Measurements from ENCODE around the gene CFAP65. TPM values are rescaled to one million over a fixed set of nuclear protein-coding genes. Genes with fewer than 3 reads are reported as not detected.

CFAP65 gene
- total and polyA plus RNA-seq, 2 of the 13 experiments (the other 11 are each of a cell fraction or from before 2014, with no cell fraction given): 0.05 TPM; not detected in 1

GRCh38 chr2:219002395-219003266 lies 38.7 kb downstream of the CFAP65 start (continued):
- TF ChIP-seq KDM6A (CRISPR knock-in tag; IDR thresholded peaks at IDR 0.05; ENCODE audit: low read depth) (no peak), ZBTB14 (CRISPR knock-in tag; IDR thresholded peaks at IDR 0.05) (0 out of 2 replicates have a peak, but pooled peaks have one; percentile 27), ZNF724P (CRISPR knock-in tag; IDR thresholded peaks at IDR 0.05; ENCODE audit: borderline replicate concordance) (no peak), ZNF704 (CRISPR knock-in tag; IDR thresholded peaks at IDR 0.05; ENCODE audit: borderline replicate concordance) (no peak), SP4 (CRISPR knock-in tag; IDR thresholded peaks at IDR 0.05) (peak; percentile 35; the same call in 1 of the 2 replicates), ZMYM2 (CRISPR knock-in tag; IDR thresholded peaks at IDR 0.05) (no peak), ZNF292 (CRISPR knock-in tag; IDR thresholded peaks at IDR 0.05; ENCODE audit: borderline replicate concordance, low read depth) (no peak; the same call in 1 of the 2 replicates)

Data from HepG2 (cell line).